ENCODE data around the gene PNMA8B. TPM values are rescaled to one million over a fixed set of nuclear protein-coding genes. Genes with fewer than 3 reads are reported as not detected.

PNMA8B gene
- total RNA-seq, 1 experiment from 2014 or later: 1.5 TPM

DNA sequence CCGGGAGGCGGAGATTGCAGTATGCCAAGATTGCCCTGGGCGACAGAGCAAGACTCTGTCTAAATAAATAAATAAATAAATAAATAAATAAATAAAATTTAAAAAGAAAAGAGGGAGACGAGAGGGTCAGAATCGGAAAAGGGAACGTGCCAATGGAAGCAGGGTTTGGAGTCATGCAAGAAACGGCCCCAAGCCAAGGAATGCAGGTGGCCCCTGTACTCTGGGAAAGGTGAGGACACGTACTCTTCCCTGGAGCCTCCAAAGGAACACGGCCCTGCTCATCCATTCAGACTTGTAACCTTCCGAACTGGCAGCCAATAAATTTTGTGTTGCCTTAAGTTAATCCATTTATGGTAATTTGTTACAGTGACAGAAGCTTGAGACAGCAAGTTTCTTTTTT lies 47.1 kb downstream of the PNMA8B start:
- no peaks in the 10 kb centered on the region for H3K79me1 ChIP-seq (ENCODE audit: insufficient read depth, low read depth, low read length, poor library complexity, severe bottlenecking)
- H3K4me1 ChIP-seq (ENCODE audit: insufficient read depth, low read length): no peaks in the 10 kb centered on the region

More for the DNA sequence above, 47.1 kb downstream of the PNMA8B start:
- Mint-ChIP-seq H3K4me3 (no peak overlapping the region), H3K9me3 (peaks cover 5 to 7% of the 10 kb centered on the region in 2 experiments; a peak in 3 of 5 replicates), H3K36me3 (ENCODE audit: insufficient read depth in 1 of 3, low read depth in 3 of 3) (no peaks in the 10 kb centered on the region), H3K27me3 (ENCODE audit: low read depth) (peaks cover 3% of the 10 kb centered on the region; the same call in 1 of the 2 replicates), H3K27ac (no peak overlapping the region), H3K4me1 (no peaks in the 10 kb centered on the region)
- Histone ChIP-seq H3K23ac (ENCODE audit: insufficient read length, low read depth, low read length) (no peak overlapping the region), H3K4me2 (ENCODE audit: insufficient read depth, insufficient read length, low read length) (no peak overlapping the region), H4K5ac (ENCODE audit: insufficient read length, low read depth, low read length) (no peak overlapping the region), H4K91ac (ENCODE audit: insufficient read length, low read depth, low read length) (no peak overlapping the region), H3K27me3 (ENCODE audit: insufficient read depth, low read length) (no peaks in the 10 kb centered on the region), H4K8ac (replicated peaks; ENCODE audit: insufficient read length, low read depth, low read length) (no peak overlapping the region), H3K18ac (ENCODE audit: insufficient read length, low read depth, low read length) (no peak overlapping the region), H4K20me1 (ENCODE audit: control insufficient read depth, insufficient read depth, insufficient read length) (no peaks in the 10 kb centered on the region), H3K4ac (ENCODE audit: low read depth, low read length) (no peak overlapping the region), H2BK15ac (ENCODE audit: low read depth, low read length) (no peak overlapping the region), H3K56ac (ENCODE audit: insufficient read length, low read depth, low read length) (no peak overlapping the region), H2AK5ac (ENCODE audit: insufficient read length, low read length) (no peak overlapping the region), H3K14ac (ENCODE audit: insufficient read depth, low read length) (no peak overlapping the region), H2BK120ac (ENCODE audit: low read depth, low read length, poor library complexity, severe bottlenecking) (no peak overlapping the region), H2BK5ac (ENCODE audit: insufficient read length, low read length) (no peak overlapping the region), H3K9me3 (ENCODE audit: control insufficient read depth, low read depth, low read length) (no peaks in the 10 kb centered on the region), H3K9ac (ENCODE audit: extremely low read depth, insufficient read length, low read length) (no peak overlapping the region), H3K23me2 (ENCODE audit: insufficient read length, low read depth, low read length, poor library complexity, severe bottlenecking) (no peaks in the 10 kb centered on the region), H3K79me2 (ENCODE audit: insufficient read depth, low read length) (no peaks in the 10 kb centered on the region), H3K27ac (ENCODE audit: insufficient read length, low read depth, low read length) (no peak overlapping the region), H2BK12ac (ENCODE audit: insufficient read length, low read depth, low read length) (no peak overlapping the region), H2AFZ (ENCODE audit: low read length) (no peak overlapping the region), H3T11ph (ENCODE audit: low read length) (no peak overlapping the region), H2BK20ac (ENCODE audit: low read depth, low read length, poor library complexity, severe bottlenecking) (no peak overlapping the region)
- WGBS (ENCODE audit: extremely low coverage, insufficient read length, low lambda C conversion rate): 100% methylated on average over 3 of the region's 10 CpGs
- TF ChIP-seq, protein P1, sequence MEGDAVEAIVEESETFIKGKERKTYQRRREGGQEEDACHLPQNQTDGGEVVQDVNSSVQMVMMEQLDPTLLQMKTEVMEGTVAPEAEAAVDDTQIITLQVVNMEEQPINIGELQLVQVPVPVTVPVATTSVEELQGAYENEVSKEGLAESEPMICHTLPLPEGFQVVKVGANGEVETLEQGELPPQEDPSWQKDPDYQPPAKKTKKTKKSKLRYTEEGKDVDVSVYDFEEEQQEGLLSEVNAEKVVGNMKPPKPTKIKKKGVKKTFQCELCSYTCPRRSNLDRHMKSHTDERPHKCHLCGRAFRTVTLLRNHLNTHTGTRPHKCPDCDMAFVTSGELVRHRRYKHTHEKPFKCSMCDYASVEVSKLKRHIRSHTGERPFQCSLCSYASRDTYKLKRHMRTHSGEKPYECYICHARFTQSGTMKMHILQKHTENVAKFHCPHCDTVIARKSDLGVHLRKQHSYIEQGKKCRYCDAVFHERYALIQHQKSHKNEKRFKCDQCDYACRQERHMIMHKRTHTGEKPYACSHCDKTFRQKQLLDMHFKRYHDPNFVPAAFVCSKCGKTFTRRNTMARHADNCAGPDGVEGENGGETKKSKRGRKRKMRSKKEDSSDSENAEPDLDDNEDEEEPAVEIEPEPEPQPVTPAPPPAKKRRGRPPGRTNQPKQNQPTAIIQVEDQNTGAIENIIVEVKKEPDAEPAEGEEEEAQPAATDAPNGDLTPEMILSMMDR (conservative IDR thresholded peaks at IDR 0.05): no peak
- DNase-seq: no peak
